Fibroblast of mammary gland (primary cell): Measurements from ENCODE around the gene FLT3LG.
"Not testable (repeated sequence)": the region's sequence is repeated elsewhere in the genome, so short reads cannot be mapped to it uniquely, and the experiment has no call there.

ENCODE experiments used
- DNase-seq: peaks from one replicate; pipeline ENCODE4 v3.0.0-alpha.2; 2010; ENCODE audit warnings: low read depth
- H3K4me3 ChIP-seq: 2 replicates; pipeline ENCODE4 v1.5.1; 2011; ENCODE audit warnings: low read depth, mild to moderate bottlenecking, low read length, moderate library complexity; ENCODE audit not compliant: control insufficient read depth
- TF ChIP-seq, protein P1 (sequence below): conservative IDR thresholded peaks from 2 replicates; pipeline ENCODE4 v1.5.1; 2011; ENCODE audit warnings: low read depth, low read length, inconsistent platforms; ENCODE audit not compliant: control insufficient read depth, insufficient read depth

FLT3LG gene

DNA sequence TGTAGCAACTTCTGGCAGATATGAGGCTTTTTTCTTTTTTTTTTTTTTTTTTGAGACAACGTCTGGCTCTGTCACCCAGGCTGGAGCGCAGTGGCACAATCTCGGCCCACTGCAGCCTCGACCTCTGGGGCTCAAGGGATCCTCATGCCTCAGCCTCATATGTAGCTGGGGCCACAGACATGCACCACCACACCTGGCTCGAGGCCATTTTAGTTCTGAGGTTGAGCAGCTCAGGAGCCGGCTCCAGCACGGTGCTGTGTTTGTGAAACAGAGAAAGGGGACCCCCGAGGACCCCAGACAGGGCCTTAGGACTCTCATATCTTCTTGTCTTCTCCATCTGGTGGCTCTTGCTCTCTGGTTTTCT, 3.4 kb upstream of the FLT3LG start:
- DNase-seq, result no peak
- no peak overlapping the region for H3K4me3 ChIP-seq
- TF ChIP-seq, protein P1, sequence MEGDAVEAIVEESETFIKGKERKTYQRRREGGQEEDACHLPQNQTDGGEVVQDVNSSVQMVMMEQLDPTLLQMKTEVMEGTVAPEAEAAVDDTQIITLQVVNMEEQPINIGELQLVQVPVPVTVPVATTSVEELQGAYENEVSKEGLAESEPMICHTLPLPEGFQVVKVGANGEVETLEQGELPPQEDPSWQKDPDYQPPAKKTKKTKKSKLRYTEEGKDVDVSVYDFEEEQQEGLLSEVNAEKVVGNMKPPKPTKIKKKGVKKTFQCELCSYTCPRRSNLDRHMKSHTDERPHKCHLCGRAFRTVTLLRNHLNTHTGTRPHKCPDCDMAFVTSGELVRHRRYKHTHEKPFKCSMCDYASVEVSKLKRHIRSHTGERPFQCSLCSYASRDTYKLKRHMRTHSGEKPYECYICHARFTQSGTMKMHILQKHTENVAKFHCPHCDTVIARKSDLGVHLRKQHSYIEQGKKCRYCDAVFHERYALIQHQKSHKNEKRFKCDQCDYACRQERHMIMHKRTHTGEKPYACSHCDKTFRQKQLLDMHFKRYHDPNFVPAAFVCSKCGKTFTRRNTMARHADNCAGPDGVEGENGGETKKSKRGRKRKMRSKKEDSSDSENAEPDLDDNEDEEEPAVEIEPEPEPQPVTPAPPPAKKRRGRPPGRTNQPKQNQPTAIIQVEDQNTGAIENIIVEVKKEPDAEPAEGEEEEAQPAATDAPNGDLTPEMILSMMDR, result no peak

GRCh38 chr19:49472936-49473335, 1.1 kb upstream of the FLT3LG start:
- TF ChIP-seq, protein P1, result no peak
- no peak for DNase-seq
- H3K4me3 ChIP-seq, result no peak overlapping the region

- not testable (repeated sequence) for DNase-seq, H3K4me3 ChIP-seq
Observed at GRCh38 chr19:49473501-49473867, 531 bp upstream of the FLT3LG start.

DNA sequence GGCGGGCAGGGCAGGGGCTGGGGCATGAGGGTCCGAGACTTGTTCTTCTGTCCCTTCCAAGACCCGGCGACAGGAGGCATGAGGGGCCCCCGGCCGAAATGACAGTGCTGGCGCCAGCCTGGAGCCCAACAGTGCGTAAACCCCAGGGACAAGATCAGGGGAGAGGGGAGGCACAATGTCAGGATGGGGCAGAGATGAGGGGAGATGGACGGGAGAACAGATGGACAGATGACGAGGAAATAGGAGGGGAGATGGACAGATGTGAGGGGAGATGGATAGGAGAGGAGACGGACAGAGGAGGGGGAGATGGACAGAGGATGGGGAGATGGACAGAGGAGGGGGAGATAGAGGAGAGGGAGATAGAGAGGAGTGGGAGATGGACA, 518 bp downstream of the FLT3LG start:
- TF ChIP-seq, protein P1, result no peak
- peak overlapping the region; percentile 77 for H3K4me3 ChIP-seq
- DNase-seq, result no peak

DNA sequence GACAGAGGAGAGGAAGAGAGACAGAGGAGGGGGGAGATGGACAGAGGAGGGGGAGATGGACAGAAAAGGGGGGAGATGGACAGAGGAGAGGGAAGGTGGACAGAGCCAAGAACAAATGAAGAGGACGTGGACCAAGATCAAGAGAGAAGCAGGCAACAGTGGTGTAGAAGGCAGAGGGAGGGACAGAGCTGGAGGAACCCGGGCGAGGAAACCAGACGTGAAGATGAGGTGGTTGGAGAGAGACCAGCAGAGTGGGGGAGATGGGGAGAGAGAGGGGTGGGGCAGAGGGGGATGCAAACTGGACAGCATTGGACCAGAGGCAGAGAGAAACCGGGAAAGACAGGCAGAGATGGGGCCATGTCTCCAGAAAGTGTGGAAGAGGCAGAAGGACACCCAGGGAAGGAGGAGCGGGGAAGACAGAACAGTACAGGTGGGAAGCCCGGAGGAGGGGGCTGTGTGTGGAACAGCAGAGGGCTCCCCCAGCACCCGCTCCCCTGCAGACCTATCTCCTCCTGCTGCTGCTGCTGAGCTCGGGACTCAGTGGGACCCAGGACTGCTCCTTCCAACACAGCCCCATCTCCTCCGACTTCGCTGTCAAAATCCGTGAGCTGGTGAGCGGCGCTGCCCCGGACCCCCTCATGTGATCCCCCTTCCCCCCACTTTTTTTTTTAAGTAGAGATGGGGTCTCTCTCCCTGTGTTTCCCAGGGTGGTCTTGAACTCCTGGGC, 1.3 kb downstream of the FLT3LG start:
- H3K4me3 ChIP-seq, result no peak overlapping the region
- DNase-seq, result no peak
- TF ChIP-seq, protein P1, result no peak

GRCh38 chr19:49475995-49476880, 2.2 kb downstream of the FLT3LG start:
- no peak overlapping the region for H3K4me3 ChIP-seq
- no peak for DNase-seq
- TF ChIP-seq, protein P1, result peak; percentile 39

DNA sequence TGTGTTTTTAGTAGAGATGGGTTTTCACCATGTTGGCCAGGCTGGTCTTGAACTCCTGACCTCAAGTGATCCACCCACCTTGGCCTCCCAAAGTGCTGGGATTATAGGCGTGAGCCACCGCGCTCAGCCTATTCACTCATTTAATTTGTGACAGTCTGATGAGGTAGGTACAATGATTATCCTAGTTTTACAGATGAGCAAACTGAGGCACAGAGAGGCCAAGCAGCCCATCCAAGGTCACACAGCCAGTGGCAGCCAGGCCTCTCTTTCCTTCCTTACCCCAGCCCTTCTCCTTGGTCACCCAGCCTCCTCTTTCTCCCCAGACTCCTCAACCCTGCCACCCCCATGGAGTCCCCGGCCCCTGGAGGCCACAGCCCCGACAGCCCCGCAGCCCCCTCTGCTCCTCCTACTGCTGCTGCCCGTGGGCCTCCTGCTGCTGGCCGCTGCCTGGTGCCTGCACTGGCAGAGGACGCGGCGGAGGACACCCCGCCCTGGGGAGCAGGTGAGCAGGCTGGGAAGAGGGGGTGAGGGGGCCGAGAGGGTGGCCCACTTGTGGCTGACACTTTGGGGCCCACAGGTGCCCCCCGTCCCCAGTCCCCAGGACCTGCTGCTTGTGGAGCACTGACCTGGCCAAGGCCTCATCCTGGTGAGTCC, 6.1 kb downstream of the FLT3LG start:
- no peak for DNase-seq
- TF ChIP-seq, protein P1, result no peak
- H3K4me3 ChIP-seq, result no peak overlapping the region
